ENCODE results near the gene MTCL1. TPM values are rescaled to one million over a fixed set of nuclear protein-coding genes. Genes with fewer than 3 reads are reported as not detected.

Gene MTCL1
- total RNA-seq, 1 donor from 2014 or later, result 59.3 TPM

DNA sequence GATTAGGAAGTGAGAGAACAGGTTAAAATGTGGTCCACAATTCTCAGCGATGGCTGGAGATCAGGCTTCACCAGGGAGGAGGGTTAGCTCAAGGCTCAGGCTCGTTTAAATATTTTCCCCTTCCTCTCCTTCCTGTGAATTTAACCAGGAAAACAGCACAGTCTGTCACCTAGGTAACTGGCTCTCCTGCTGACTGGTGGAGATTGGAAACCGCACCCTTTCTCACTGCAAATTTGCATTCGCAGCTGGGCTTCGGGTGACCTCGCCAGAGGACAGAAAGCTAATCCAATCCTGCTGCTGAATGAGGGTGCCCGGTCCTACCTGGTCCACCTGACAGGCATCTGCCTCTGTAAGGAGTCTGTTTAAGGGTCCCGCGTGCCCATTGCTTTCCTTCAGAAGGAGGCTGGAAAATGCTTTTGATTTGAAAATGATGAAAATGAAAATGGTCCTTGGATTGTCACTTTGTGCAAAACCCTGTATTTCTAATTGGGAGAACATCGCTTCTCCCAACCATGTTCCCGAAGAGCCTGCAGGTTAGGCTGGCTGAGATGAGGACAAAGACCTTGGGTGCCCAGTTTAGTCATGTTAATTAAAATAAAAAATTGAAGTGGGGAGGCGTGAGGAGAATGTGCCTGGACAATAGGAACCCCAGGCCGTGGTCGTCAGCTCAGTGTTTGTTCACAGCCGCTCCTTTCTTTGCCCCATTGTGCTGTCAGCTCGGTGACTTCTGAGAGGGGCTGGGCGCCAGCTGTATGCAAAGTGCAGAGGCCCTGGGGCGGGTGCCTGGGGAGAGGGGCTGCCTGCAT lies 43.4 kb upstream of the MTCL1 start:
- peaks cover 7% of the 10 kb centered on the region for H3K4me1 Mint-ChIP-seq (ENCODE audit: low read depth, unreplicated experiment)
- Histone ChIP-seq H3K36me3 (ENCODE audit: insufficient read depth, low read length) (no peaks in the 10 kb centered on the region), H3K4me2 (ENCODE audit: low read length) (peak overlapping the region; percentile 78), H4K20me1 (ENCODE audit: insufficient read depth, low read length) (no peaks in the 10 kb centered on the region), H3K27ac (ENCODE audit: low read depth, low read length) (peak overlapping the region; percentile 10), H3K9ac (ENCODE audit: low read length) (peak overlapping the region; percentile 30), H3K9me3 (ENCODE audit: insufficient read depth, low read depth, low read length) (no peaks in the 10 kb centered on the region), H3K4me1 (ENCODE audit: insufficient read depth, low read length) (peaks cover 26% of the 10 kb centered on the region), H3K4me3 (ENCODE audit: insufficient read depth, low read depth, low read length) (no peak overlapping the region), H3K79me2 (ENCODE audit: insufficient read depth, low read length) (no peaks in the 10 kb centered on the region), H3K27me3 (ENCODE audit: insufficient read depth, low read length) (no peaks in the 10 kb centered on the region), H2AFZ (ENCODE audit: low read depth, low read length) (peak overlapping the region; percentile 57)
- peak; percentile 67 for DNase-seq (ENCODE audit: low read depth)
- no peaks in the 10 kb centered on the region for H3K36me3 Mint-ChIP-seq (ENCODE audit: low read depth, unreplicated experiment)
- no peak for FAIRE-seq
- no peaks in the 10 kb centered on the region for H3K9me3 Mint-ChIP-seq (ENCODE audit: unreplicated experiment)
- peak overlapping the region; percentile 24 for H3K4me3 Mint-ChIP-seq (ENCODE audit: unreplicated experiment)
- TF ChIP-seq, protein P1, sequence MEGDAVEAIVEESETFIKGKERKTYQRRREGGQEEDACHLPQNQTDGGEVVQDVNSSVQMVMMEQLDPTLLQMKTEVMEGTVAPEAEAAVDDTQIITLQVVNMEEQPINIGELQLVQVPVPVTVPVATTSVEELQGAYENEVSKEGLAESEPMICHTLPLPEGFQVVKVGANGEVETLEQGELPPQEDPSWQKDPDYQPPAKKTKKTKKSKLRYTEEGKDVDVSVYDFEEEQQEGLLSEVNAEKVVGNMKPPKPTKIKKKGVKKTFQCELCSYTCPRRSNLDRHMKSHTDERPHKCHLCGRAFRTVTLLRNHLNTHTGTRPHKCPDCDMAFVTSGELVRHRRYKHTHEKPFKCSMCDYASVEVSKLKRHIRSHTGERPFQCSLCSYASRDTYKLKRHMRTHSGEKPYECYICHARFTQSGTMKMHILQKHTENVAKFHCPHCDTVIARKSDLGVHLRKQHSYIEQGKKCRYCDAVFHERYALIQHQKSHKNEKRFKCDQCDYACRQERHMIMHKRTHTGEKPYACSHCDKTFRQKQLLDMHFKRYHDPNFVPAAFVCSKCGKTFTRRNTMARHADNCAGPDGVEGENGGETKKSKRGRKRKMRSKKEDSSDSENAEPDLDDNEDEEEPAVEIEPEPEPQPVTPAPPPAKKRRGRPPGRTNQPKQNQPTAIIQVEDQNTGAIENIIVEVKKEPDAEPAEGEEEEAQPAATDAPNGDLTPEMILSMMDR (IDR thresholded peaks at IDR 0.05; ENCODE audit: insufficient read depth, low read depth, low read length), result no peak
- no peak for TF ChIP-seq EZH2 (IDR thresholded peaks at IDR 0.05; ENCODE audit: insufficient read depth, low read length)
- H3K27ac Mint-ChIP-seq (ENCODE audit: unreplicated experiment), result peak overlapping the region; percentile 88
- peaks cover 5% of the 10 kb centered on the region for H3K27me3 Mint-ChIP-seq (ENCODE audit: low read depth, unreplicated experiment)

DNA sequence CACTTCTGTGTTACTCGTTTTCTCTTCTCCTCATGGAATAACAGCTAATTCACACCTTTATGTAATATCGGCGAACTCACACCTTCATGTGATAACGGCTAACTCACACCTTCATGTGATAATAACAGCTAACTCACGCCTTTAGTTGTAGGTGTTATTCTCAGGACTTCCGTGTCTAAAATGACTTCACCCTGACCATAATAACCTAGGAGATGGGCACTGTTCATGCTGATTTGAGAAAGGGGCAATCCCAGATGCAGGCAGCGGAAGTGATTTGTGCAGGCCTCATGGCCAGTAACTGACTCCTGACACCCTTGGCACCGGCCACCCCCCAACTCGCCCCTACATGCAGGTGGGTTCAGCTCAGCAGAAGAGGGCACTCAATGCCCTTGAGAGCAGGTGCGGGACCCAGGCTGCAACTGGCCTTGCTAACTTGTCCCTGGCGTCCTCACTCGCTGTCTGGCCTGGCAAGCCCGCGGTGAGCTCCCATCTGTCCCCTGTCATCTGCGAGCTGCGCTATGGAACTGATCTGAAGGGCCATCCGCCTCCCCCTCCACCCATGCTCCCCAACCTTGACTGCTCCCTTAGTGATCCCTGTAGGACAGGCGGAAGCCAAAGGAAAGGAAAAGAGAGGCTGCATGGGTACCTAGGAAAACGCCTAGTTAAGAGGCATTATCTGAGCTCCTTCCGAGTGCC lies 42.6 kb upstream of the MTCL1 start:
- no peaks in the 10 kb centered on the region for H3K36me3 ChIP-seq (ENCODE audit: insufficient read depth, low read length)
- no peak for TF ChIP-seq EZH2 (IDR thresholded peaks at IDR 0.05; ENCODE audit: insufficient read depth, low read length)
- TF ChIP-seq, protein P1 (IDR thresholded peaks at IDR 0.05; ENCODE audit: insufficient read depth, low read depth, low read length), result no peak
- FAIRE-seq (no peak), DNase-seq (ENCODE audit: low read depth) (no peak)
- no peaks in the 10 kb centered on the region for H3K79me2 ChIP-seq (ENCODE audit: insufficient read depth, low read length)
- no peak overlapping the region for H3K27ac ChIP-seq (ENCODE audit: low read depth, low read length)
- no peaks in the 10 kb centered on the region for H3K9me3 ChIP-seq (ENCODE audit: insufficient read depth, low read depth, low read length)
- H3K4me1 Mint-ChIP-seq (ENCODE audit: low read depth, unreplicated experiment), result peaks cover 4% of the 10 kb centered on the region
- no peaks in the 10 kb centered on the region for H3K36me3 Mint-ChIP-seq (ENCODE audit: low read depth, unreplicated experiment)
- H3K27me3 Mint-ChIP-seq (ENCODE audit: low read depth, unreplicated experiment), result peaks cover 5% of the 10 kb centered on the region
- no peaks in the 10 kb centered on the region for H3K9me3 Mint-ChIP-seq (ENCODE audit: unreplicated experiment)
- peaks cover 21% of the 10 kb centered on the region for H3K4me1 ChIP-seq (ENCODE audit: insufficient read depth, low read length)
- no peak overlapping the region for H3K27ac Mint-ChIP-seq (ENCODE audit: unreplicated experiment)
- H3K4me3 ChIP-seq (ENCODE audit: insufficient read depth, low read depth, low read length), result no peak overlapping the region
- H3K4me3 Mint-ChIP-seq (ENCODE audit: unreplicated experiment), result no peak overlapping the region
- no peaks in the 10 kb centered on the region for H4K20me1 ChIP-seq (ENCODE audit: insufficient read depth, low read length)
- H3K4me2 ChIP-seq (ENCODE audit: low read length), result no peak overlapping the region
- no peak overlapping the region for H2AFZ ChIP-seq (ENCODE audit: low read depth, low read length)
- H3K27me3 ChIP-seq (ENCODE audit: insufficient read depth, low read length), result no peaks in the 10 kb centered on the region
- H3K9ac ChIP-seq (ENCODE audit: low read length), result no peak overlapping the region
